ENCODE data around the gene PLXNB1. TPM values are rescaled to one million over a fixed set of nuclear protein-coding genes. Genes with fewer than 3 reads are reported as not detected.

PLXNB1 gene
- total RNA-seq, 1 donor from 2014 or later, result 160 TPM

DNA sequence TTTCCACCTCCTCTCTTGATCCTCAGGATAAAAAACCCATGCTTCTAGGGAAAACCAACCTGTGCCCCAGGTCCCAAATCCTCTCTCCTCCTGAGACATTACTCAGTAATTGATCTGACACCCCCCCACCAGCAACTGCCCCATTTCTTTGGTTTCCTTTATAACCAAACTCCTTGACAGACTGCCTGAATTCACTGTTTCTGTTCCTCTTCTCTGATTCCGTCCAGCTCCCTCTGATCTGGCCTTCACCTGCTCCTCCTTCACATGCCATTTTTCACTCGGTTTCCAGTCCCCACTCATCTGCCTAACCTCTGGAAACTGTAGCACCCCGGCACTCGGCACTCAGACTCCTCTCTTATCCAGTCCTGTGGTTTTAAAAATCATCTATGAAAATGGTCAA, 7.9 kb upstream of the PLXNB1 start:
- H3K27me3 ChIP-seq, result no peaks in the 10 kb centered on the region
- DNase-seq (ENCODE audit: low spot score in 2 of 2), result peak in 1 of 2 donors; percentile 35
- TF ChIP-seq, protein P1, sequence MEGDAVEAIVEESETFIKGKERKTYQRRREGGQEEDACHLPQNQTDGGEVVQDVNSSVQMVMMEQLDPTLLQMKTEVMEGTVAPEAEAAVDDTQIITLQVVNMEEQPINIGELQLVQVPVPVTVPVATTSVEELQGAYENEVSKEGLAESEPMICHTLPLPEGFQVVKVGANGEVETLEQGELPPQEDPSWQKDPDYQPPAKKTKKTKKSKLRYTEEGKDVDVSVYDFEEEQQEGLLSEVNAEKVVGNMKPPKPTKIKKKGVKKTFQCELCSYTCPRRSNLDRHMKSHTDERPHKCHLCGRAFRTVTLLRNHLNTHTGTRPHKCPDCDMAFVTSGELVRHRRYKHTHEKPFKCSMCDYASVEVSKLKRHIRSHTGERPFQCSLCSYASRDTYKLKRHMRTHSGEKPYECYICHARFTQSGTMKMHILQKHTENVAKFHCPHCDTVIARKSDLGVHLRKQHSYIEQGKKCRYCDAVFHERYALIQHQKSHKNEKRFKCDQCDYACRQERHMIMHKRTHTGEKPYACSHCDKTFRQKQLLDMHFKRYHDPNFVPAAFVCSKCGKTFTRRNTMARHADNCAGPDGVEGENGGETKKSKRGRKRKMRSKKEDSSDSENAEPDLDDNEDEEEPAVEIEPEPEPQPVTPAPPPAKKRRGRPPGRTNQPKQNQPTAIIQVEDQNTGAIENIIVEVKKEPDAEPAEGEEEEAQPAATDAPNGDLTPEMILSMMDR (IDR thresholded peaks at IDR 0.05), result no peak
- intact Hi-C loops (cut with DNase I), result loop anchor here (5.0 kb wide), 1 partner anchor 136 kb away; the partner anchor contains the start of gene NME6
- peaks cover 6 to 18% of the 10 kb centered on the region in 2 donors for H3K4me1 ChIP-seq
- peaks cover 4 to 22% of the 10 kb centered on the region in 2 donors for H3K36me3 ChIP-seq
- H3K9me3 ChIP-seq, result no peaks in the 10 kb centered on the region
- H3K4me3 ChIP-seq, result no peak overlapping the region
- H3K27ac ChIP-seq, result no peak overlapping the region

GRCh38 chr3:48436855-48437254, 7.0 kb upstream of the PLXNB1 start:
- H3K27me3 ChIP-seq, result no peaks in the 10 kb centered on the region
- peaks cover 0 to 15% of the 10 kb centered on the region in 2 donors for H3K36me3 ChIP-seq
- H3K27ac ChIP-seq, result no peak overlapping the region
- peaks cover 6 to 15% of the 10 kb centered on the region in 2 donors for H3K4me1 ChIP-seq
- intact Hi-C loops (cut with DNase I), result loop anchor here (1.0 to 5.0 kb wide), 3 partner anchors 36 to 164 kb away; partner anchors contain the start of gene NME6
- no peaks in the 10 kb centered on the region for H3K9me3 ChIP-seq
- H3K4me3 ChIP-seq, result no peak overlapping the region
- TF ChIP-seq, protein P1 (IDR thresholded peaks at IDR 0.05), result no peak
- peak in 1 of 2 donors; percentile 38 for DNase-seq (ENCODE audit: low spot score in 2 of 2)

DNA sequence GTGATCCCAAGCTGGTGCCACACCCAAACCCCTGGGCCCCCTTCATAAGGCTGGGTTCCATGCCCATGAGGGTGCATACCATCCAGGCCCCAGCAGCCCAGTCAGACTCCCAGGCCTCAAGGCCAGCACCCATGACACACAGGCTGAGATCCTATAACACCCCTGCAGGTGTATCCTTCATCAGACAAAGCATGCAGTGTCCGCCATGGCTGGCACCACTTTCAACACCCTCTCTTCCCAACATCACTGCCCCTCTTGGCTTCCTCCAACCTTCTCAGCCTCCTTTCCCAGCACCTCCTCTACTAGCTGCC, 6.5 kb upstream of the PLXNB1 start:
- TF ChIP-seq, protein P1 (IDR thresholded peaks at IDR 0.05), result no peak
- peak overlapping the region; percentile 28 to 62 for H3K27ac ChIP-seq
- no peaks in the 10 kb centered on the region for H3K9me3 ChIP-seq
- peaks cover 3 to 11% of the 10 kb centered on the region in 2 donors for H3K4me1 ChIP-seq
- H3K4me3 ChIP-seq, result no peak overlapping the region
- DNase-seq (ENCODE audit: low spot score in 2 of 2), result peak in 1 of 2 donors; percentile 63
- H3K36me3 ChIP-seq, result peaks cover 0 to 11% of the 10 kb centered on the region in 2 donors
- intact Hi-C loops (cut with DNase I), result loop anchor here (1.0 to 5.0 kb wide), 3 partner anchors 35 to 163 kb away; partner anchors contain the start of gene NME6
- no peaks in the 10 kb centered on the region for H3K27me3 ChIP-seq

GRCh38 chr3:48435774-48436476, 6.0 kb upstream of the PLXNB1 start:
- Histone ChIP-seq H3K9me3 (no peaks in the 10 kb centered on the region), H3K27me3 (no peaks in the 10 kb centered on the region), H3K27ac (peak overlapping the region; percentile 62), H3K36me3 (peaks cover 0 to 11% of the 10 kb centered on the region in 2 donors), H3K4me1 (peaks cover 0 to 6% of the 10 kb centered on the region in 2 donors), H3K4me3 (no peak overlapping the region)
- TF ChIP-seq, protein P1 (IDR thresholded peaks at IDR 0.05), result peak; percentile 96 to 100 (median 99)
- intact Hi-C loops (cut with DNase I), result loop anchor here (1.0 to 5.0 kb wide), 3 partner anchors 35 to 163 kb away; partner anchors contain the start of gene NME6
- DNase-seq (ENCODE audit: low spot score in 2 of 2), result peak in 1 of 2 donors; percentile 94

GRCh38 chr3:48435223-48435595, 5.3 kb upstream of the PLXNB1 start:
- H3K36me3 ChIP-seq, result peaks cover 0 to 11% of the 10 kb centered on the region in 2 donors
- H3K4me1 ChIP-seq, result peaks cover 0 to 11% of the 10 kb centered on the region in 2 donors
- H3K9me3 ChIP-seq, result no peaks in the 10 kb centered on the region
- TF ChIP-seq, protein P1 (IDR thresholded peaks at IDR 0.05), result no peak
- peak in 1 of 2 donors; percentile 51 for DNase-seq (ENCODE audit: low spot score in 2 of 2)
- peak overlapping the region; percentile 62 for H3K27ac ChIP-seq
- no peaks in the 10 kb centered on the region for H3K27me3 ChIP-seq
- intact Hi-C loops (cut with DNase I), result loop anchor here (5.0 kb wide), 1 partner anchor 133 kb away; the partner anchor contains the start of gene NME6
- H3K4me3 ChIP-seq, result no peak overlapping the region

Measured in ascending aorta (tissue), 2 donors.